ENCODE results near the gene UGT1A1.

UGT1A1 gene

GRCh38 chr2:233799087-233799665 is 39.1 kb downstream of the UGT1A1 start:
- DNase-seq = no peak

GRCh38 chr2:233799716-233800115 is 39.6 kb downstream of the UGT1A1 start:
- DNase-seq = no peak

GRCh38 chr2:233800208-233800607 is 40.1 kb downstream of the UGT1A1 start:
- DNase-seq = no peak

- no peak for DNase-seq
Measured at GRCh38 chr2:233801357-233802131, 41.5 kb downstream of the UGT1A1 start.

- no peak for DNase-seq
Measured at GRCh38 chr2:233802132-233802815, 42.2 kb downstream of the UGT1A1 start.

GRCh38 chr2:233803292-233803911 is 43.3 kb downstream of the UGT1A1 start:
- DNase-seq = no peak

- DNase-seq = no peak
Measured at GRCh38 chr2:233803994-233804393, 43.9 kb downstream of the UGT1A1 start.

GRCh38 chr2:233807215-233807865 is 47.3 kb downstream of the UGT1A1 start:
- DNase-seq = no peak

- DNase-seq = no peak
Measured at GRCh38 chr2:233807966-233808935, 48.2 kb downstream of the UGT1A1 start.

- no peak for DNase-seq
Measured at GRCh38 chr2:233810385-233810784, 50.3 kb downstream of the UGT1A1 start.

GRCh38 chr2:233811087-233811486 is 51.0 kb downstream of the UGT1A1 start:
- DNase-seq = no peak

- DNase-seq = no peak
Measured at GRCh38 chr2:233811732-233812131, 51.7 kb downstream of the UGT1A1 start.

GRCh38 chr2:233813236-233814055 is 53.4 kb downstream of the UGT1A1 start:
- no peak for DNase-seq

GRCh38 chr2:233814056-233814835 is 54.2 kb downstream of the UGT1A1 start:
- DNase-seq = no peak

GRCh38 chr2:233815861-233816260 is 55.8 kb downstream of the UGT1A1 start:
- no peak for DNase-seq

GRCh38 chr2:233816334-233816733 is 56.3 kb downstream of the UGT1A1 start:
- DNase-seq = no peak

- no peak for DNase-seq
Measured at GRCh38 chr2:233816771-233817170, 56.7 kb downstream of the UGT1A1 start.

GRCh38 chr2:233817361-233817911 is 57.4 kb downstream of the UGT1A1 start:
- no peak for DNase-seq

- no peak for DNase-seq
Measured at GRCh38 chr2:233817995-233818638, 58.0 kb downstream of the UGT1A1 start.
